CD4-positive, alpha-beta T cell treated with Interleukin-17A for 4 hours (primary cell): ENCODE results near the gene SUN2.

Source experiments
- DNase-seq: peaks from one replicate; pipeline ENCODE4 v3.0.0-alpha.2; 2020; ENCODE audit warnings: mixed read lengths

SUN2 gene

GRCh38 chr22:38777087-38777671 lies 21.4 kb upstream of the SUN2 start:
- no peak for DNase-seq

DNA sequence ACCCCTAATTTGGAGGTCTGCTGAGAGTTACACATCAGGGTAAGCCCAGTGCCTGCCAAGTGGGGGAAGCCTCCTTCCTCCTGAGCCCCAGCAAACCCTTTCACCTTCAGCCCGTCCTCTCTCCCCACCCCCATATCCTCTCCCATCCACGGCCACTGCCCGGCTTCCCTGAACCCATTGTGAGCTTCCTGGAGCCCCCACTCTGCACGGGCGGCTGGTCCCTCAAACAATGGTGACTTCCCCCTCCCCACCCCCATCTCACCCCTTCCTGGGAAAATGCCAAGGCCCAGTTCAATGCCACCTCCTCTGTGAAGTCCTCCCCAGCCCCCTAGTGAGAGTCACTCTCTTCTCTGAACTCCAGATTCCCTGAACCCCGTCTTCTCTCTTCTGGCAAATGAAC lies 20.3 kb upstream of the SUN2 start:
- DNase-seq = no peak

GRCh38 chr22:38775656-38776055 lies 19.9 kb upstream of the SUN2 start:
- DNase-seq = no peak

DNA sequence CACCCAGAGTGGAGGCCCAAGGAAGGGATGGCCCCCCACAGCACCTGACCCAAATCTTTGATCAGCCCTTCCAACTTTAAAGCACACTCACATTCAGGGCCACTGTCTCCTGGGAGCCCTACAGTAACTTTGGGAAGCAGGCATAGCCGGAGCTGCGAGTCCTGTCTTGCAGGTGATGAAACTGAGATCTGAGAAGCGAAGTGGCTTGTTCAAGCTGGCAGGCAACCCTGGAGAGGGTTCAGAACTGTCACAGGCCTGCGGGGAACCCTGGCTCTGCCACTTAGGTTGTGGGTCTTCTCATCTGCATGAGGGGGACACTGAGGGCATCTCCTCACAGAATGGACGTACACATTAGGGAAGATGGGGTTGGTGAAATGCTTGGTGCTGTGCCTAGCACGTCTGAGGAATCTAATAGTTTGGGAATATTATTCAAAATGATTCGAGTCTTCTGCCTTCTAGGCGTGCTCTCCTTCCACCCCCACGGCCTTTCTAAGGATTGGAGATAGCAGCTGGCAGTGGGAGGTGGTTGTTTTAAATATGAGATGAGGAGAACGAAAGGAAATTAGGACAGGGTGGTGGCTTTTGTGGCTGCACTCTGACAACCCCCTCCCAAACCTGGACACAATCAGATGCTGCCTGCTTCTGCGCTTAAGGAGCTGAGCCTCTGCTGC lies 18.8 kb upstream of the SUN2 start:
- no peak for DNase-seq

- no peak for DNase-seq
Observed at GRCh38 chr22:38773363-38773946, 17.7 kb upstream of the SUN2 start.

- no peak for DNase-seq
Observed at GRCh38 chr22:38772623-38772873, 16.8 kb upstream of the SUN2 start.

DNA sequence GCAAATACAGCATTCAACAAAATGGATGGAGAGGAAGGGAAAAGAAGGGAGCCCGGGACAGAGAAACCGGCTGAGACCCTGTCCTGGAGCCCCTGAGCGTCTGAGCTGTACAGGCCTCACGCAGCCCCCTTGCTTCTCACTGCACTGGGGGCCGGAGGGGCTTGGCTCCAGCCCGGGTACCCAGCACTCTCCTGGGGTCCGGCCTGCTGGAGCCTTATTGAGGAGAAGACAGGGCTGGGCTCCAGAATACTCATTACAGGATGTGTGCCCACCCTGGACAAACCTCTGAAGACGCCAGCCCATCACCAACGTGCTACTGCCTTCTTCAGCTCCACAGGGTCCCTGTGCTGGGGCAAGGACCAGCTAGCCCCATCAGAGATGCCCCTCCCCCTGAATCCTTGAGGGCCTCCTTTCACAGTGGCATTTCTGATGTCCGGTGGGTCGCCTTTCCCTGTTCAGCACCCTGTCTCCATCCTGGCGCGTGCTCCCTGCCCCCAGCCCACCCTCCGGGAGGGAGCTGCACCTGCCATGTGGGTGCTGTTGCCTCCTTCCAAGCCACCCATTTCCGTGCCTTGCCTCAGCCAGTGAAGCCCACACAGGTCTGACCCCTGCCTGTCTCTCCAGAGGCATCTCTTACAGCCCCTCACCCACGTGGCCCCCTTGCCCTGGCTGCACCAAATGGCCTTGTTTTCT lies 14.6 kb upstream of the SUN2 start:
- DNase-seq = no peak

DNA sequence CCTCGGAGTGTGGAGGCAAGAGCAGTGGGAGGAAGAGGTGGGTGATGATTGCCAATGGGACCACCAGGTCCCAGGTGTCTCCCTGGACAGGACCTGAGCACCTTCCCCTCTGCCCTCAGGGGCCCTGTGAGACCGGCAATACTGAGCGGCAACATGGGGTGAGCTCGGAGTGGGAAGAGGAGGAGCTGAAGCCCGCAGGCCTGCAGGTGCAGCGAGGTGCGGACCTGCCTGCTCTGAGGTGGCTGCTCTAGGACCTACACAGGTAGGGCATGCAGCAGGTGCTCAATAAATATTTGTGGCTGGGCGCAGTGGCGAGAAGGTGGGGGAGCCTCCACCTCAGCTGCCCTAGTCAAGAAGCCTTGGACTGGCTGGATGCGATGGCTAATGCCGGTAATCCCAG lies 12.2 kb upstream of the SUN2 start:
- no peak for DNase-seq

DNA sequence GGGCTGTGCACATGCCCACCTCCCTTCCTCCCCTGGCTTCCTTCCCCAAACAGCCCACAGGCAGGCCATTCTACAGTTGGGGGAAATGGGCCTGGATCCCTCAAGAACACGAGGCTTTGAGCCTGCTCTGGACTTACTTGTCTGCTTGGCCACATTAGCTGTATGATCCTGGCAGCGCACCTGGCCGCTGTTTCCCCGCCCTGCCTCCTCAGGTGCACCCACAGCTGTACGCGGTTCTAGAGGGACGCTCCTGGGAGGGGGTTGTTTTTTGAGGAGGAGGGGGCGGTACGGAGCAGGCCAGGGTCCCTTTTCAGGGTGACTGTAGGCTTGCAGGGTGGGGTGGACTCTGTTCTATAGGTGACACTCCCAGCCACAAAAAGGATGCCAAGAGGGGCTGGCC lies 11.5 kb upstream of the SUN2 start:
- DNase-seq = no peak

DNA sequence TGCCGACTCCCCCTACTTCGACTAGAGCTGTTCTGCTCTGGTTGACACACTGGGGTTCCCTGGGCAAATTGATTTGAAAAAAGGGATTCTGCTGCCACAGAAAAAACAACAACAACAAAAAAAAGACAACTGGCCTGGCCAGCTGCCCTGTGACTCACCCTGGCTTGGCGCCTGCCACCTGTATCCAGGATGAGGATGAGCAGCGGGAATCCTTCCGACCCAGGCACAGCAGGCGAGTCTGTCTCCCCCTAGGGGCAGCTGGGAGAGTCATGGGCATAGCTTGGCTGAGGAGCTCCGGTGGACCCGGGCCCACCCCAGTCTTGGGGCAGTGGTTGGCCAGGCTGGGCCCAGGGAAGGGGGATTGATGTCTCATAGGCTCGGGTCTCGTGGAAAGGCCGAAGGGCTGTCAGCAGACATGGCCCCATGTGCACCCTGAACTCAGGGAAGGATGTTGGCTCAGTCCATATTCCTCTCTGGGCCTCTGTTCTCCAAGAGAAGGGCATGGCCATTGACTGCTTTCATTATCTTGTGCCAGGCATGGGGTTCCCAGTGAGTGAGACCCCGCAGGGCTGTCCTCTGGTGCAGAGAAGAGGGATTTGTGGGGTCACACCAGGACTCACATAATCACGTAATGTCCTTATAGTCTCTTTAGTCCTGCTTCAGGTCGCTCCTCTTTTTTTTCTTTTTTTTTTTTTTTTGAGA lies 10.4 kb upstream of the SUN2 start:
- DNase-seq = peak; percentile 72

DNA sequence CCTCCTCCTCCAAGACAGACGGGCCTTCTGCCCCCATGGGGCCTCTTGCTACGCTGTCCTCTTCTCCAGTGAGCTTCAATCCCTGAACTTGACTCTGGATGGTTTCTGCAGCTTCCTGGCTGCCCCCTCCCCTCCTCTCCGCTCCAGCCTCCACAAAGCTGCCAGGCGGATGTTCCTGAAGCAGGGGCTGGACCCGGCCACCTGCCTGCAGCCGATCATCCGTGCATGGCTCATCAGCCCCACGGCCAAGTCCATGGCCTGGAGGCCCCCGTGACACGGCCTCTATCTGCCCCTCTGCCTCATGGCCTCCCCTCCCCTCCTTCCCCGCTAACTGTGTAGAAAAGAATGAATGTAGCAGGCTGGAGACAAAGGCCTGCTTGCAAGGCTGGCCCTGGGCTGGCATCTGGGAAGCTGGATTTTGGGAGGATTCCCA lies 6.8 kb upstream of the SUN2 start:
- no peak for DNase-seq

DNA sequence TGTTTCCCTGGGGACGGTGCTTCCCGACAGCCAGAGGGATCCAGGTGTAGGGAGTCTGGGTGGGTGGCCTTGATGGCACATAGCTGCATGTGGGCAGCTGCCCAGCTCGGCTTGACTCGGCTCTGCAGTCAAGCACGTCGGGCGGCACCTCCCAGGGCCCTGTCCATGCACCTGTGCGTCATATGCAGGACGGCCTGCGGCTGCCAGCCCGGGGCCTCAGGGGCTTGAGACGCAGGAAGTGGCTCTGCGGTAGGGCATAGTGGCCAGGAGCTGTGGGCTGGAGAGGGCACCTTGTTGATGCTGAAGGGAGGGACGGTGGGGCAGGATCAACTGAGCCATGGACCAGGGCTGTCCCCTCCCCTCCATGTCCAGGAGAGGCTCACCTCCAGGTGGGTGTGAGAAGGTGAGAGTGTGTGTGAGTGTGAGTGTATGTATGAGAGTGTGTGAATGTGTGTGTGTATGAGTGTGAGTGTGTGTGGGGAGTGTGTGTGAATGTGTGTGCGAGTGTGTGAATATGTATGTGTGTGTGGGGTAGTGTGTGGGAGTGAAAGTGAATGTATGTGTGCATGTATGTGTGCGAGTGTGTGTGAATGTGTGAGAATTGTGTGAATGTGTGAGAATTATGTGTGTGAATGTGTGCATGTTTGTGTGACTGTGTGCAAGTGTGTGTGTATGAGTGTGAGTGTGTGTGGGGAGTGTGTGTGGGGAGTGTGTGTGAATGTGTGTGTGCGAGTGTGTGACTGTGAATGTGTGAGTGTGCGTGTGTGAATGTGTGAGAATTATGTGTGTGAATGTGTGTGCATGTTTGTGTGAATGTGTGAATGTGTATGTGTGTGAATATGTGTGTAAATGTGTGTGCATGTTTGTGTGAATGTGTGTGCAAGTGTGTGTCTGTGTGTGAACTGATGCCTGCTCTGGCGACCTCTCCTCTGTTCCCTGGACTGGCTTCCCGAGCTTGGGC lies 5.7 kb upstream of the SUN2 start:
- no peak for DNase-seq

GRCh38 chr22:38760477-38761201 lies 4.8 kb upstream of the SUN2 start:
- no peak for DNase-seq

DNA sequence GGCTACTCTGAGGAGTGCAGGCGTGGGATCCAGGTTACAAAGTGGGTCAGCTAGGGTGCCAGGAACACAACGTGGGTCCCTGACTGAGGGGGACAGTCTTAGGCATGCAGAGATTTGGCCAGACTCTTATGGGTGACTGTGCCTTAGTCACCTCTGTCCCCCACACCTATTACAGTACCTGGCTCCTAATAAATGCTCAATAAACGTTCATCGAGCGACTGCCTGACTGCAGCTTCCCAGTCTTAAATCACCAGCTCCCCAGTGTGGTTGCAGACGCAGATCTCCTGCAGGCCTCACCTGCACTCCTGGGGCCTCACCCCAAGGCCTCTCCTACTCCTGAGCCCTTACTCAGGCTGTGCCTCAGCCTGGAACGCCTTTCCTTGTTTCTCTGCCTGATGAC lies 3.2 kb upstream of the SUN2 start:
- no peak for DNase-seq

DNA sequence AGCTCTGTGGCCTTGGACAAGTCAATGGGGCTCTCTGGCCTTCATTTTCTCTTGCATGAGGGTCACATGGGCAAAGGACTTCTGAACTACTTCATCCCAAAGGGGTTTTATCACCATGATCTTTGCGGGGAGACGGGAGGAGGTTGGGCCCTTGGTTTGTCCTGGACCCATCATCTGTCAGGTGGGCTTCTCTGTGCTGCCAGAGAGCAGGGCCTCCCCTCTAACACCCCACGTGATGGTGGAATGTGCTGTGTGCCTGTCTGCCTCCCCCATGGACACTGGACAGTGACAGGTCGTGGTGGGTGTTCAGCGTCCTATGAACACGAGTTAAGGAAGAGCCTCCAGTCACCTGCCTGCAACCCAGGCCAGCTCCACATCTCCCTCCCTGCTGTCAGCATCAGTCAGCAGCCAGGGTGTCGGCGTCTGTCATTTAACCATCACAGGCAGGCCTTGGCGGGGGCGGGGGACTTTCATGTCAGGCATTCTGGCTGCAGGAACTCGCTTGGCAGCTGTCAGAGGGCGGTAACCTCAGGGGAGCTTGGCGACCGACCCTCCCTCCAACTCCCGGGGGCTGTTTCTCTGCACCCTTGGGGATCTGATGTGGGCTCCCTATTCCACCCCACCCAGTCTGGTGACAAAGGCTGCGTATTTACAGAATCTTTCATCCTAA lies 2.6 kb upstream of the SUN2 start:
- DNase-seq = peak; percentile 89

GRCh38 chr22:38757464-38757757 lies 1.6 kb upstream of the SUN2 start:
- DNase-seq = no peak

GRCh38 chr22:38756711-38757463 lies 1.1 kb upstream of the SUN2 start:
- peak; percentile 52 for DNase-seq

DNA sequence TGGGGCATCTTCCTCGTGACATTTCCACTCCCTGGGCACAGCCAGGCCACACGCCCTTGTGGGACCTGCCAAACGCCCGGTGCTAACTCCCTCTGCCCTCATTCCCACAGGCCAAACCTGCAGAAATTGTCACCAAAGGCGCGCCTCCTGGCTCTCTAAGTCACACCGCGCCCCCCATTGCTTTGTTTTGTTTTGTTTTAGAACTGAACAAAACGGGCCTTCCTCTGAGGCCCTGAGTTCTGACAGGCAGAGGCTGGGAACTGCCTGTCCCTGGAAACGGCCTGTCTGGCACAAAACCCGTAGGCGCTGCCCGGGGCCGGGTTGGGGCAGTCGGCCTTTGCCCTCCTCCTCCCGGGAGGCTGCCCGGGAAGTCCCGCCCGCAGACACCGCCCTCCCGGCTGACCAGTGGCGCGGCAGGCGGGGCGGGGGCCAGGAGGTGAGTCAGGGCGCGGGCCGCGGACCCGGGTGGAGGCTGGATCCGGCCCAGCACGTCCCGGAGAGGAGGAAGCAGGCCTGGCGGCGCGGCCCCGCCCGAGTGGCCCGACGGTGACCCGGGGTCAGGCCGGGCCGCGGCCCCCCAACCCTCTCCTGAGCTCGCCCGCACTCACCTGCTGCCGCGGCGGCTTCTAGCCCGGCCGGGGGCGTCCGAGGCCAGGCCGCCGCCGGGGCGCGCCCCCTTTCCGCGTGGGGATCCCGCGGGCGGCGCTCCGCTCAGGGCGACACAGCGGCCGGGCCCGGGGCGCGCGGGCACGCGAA lies 465 bp downstream of the SUN2 start:
- peak; percentile 66 for DNase-seq

- peak; percentile 66 for DNase-seq
Observed at GRCh38 chr22:38754751-38755154, 1.0 kb downstream of the SUN2 start.
